Suprapubic skin (tissue), 3 donors: ENCODE measurements around the gene TBKBP1.

ENCODE experiments used
- CTCF ChIP-seq, 2 donors: fragments of 200-600 bp in 1 of 2; fragments of 450-650 bp in 1 of 2; sonication (generic) in 1 of 2; IDR thresholded peaks; one replicate each; pipeline ENCODE4 v1.5.1; 2016 to 2019; ENCODE audit warnings: antibody characterized with exemption in 2 of 2, mild to moderate bottlenecking in 1 of 2, moderate library complexity in 1 of 2
- POLR2A ChIP-seq, 2 donors: fragments of 450-650 bp; IDR thresholded peaks; one replicate each; pipeline ENCODE4 v1.6.1; 2017; ENCODE audit warnings: antibody characterized with exemption in 2 of 2, mild to moderate bottlenecking in 2 of 2, moderate library complexity in 2 of 2

- TF ChIP-seq CTCF (IDR thresholded peaks at IDR 0.05) (no peak), POLR2A (IDR thresholded peaks at IDR 0.05) (no peak)
Observed at GRCh38 chr17:47741793-47742145, 47.8 kb downstream of the TBKBP1 start.
